Activated naive CD8-positive, alpha-beta T cell treated with anti-CD3 and anti-CD28 coated beads for 36 hours (primary cell): Measurements from ENCODE around the gene OSBP2. TPM values are rescaled to one million over a fixed set of nuclear protein-coding genes. Genes with fewer than 3 reads are reported as not detected.

ENCODE experiments used
- DNase-seq: peaks from one replicate; pipeline ENCODE4 v3.0.0; 2021
- H3K27ac Mint-ChIP-seq: one replicate; pipeline ENCODE4 v1.8.0; 2022; ENCODE audit warnings: mild to moderate bottlenecking, moderate library complexity, mixed read lengths
- H3K27me3 Mint-ChIP-seq: one replicate; pipeline ENCODE4 v1.8.0; 2022; ENCODE audit warnings: mild to moderate bottlenecking, mixed read lengths
- H3K36me3 Mint-ChIP-seq: one replicate; pipeline ENCODE4 v1.8.0; 2021; ENCODE audit warnings: mild to moderate bottlenecking, mixed read lengths
- H3K4me1 Mint-ChIP-seq: one replicate; pipeline ENCODE4 v1.8.0; 2021; ENCODE audit warnings: mixed read lengths
- H3K4me3 Mint-ChIP-seq: one replicate; pipeline ENCODE4 v1.8.0; 2022; ENCODE audit warnings: mild to moderate bottlenecking, moderate library complexity, mixed read lengths
- H3K9me3 Mint-ChIP-seq: one replicate; pipeline ENCODE4 v1.8.0; 2022; ENCODE audit warnings: mixed read lengths
- total RNA-seq, 2 experiments: library from RNA; stranded (reverse); gene quantifications; one replicate each; pipeline ENCODE4 v1.2.3, GENCODE V29; 2021

OSBP2 gene
- total RNA-seq, 2 experiments from 2014 or later = 0.45 to 0.84 TPM

GRCh38 chr22:30944986-30945385, 250.3 kb downstream of the OSBP2 start:
- H3K4me3 Mint-ChIP-seq = no peak overlapping the region
- H3K36me3 Mint-ChIP-seq = peaks cover 53% of the 10 kb centered on the region
- no peak overlapping the region for H3K27ac Mint-ChIP-seq
- H3K4me1 Mint-ChIP-seq = peaks cover 59% of the 10 kb centered on the region
- H3K27me3 Mint-ChIP-seq = no peaks in the 10 kb centered on the region
- no peaks in the 10 kb centered on the region for H3K9me3 Mint-ChIP-seq
- DNase-seq = no peak

GRCh38 chr22:30945653-30946052, 251.0 kb downstream of the OSBP2 start:
- Mint-ChIP-seq H3K4me1 (peaks cover 54% of the 10 kb centered on the region), H3K27me3 (no peaks in the 10 kb centered on the region), H3K4me3 (no peak overlapping the region), H3K36me3 (peaks cover 53% of the 10 kb centered on the region), H3K27ac (peak overlapping the region; percentile 47), H3K9me3 (no peaks in the 10 kb centered on the region)
- no peak for DNase-seq

- no peak overlapping the region for H3K4me3 Mint-ChIP-seq
- H3K27ac Mint-ChIP-seq = peak overlapping the region; percentile 47
- no peaks in the 10 kb centered on the region for H3K27me3 Mint-ChIP-seq
- no peaks in the 10 kb centered on the region for H3K9me3 Mint-ChIP-seq
- no peak for DNase-seq
- H3K4me1 Mint-ChIP-seq = peaks cover 50% of the 10 kb centered on the region
- H3K36me3 Mint-ChIP-seq = peaks cover 53% of the 10 kb centered on the region
These were observed 251.7 kb downstream of the OSBP2 start for GRCh38 chr22:30946354-30946753.

- no peak overlapping the region for H3K27ac Mint-ChIP-seq
These were observed 252.6 kb downstream of the OSBP2 start for GRCh38 chr22:30947173-30947815.

GRCh38 chr22:30947816-30948454, 253.3 kb downstream of the OSBP2 start:
- H3K4me1 Mint-ChIP-seq = peaks cover 54% of the 10 kb centered on the region
- no peak for DNase-seq
- H3K27me3 Mint-ChIP-seq = no peaks in the 10 kb centered on the region
- H3K4me3 Mint-ChIP-seq = no peak overlapping the region
- no peaks in the 10 kb centered on the region for H3K9me3 Mint-ChIP-seq
- H3K36me3 Mint-ChIP-seq = peaks cover 60% of the 10 kb centered on the region
- H3K27ac Mint-ChIP-seq = no peak overlapping the region

More at GRCh38 chr22:30947173-30947815, 252.6 kb downstream of the OSBP2 start:
- peaks cover 53% of the 10 kb centered on the region for H3K36me3 Mint-ChIP-seq
- no peaks in the 10 kb centered on the region for H3K27me3 Mint-ChIP-seq
- no peak overlapping the region for H3K4me3 Mint-ChIP-seq
- no peaks in the 10 kb centered on the region for H3K9me3 Mint-ChIP-seq
- H3K4me1 Mint-ChIP-seq = peaks cover 47% of the 10 kb centered on the region
- DNase-seq = no peak

- DNase-seq = no peak
- H3K27me3 Mint-ChIP-seq = no peaks in the 10 kb centered on the region
- peaks cover 61% of the 10 kb centered on the region for H3K36me3 Mint-ChIP-seq
- no peak overlapping the region for H3K4me3 Mint-ChIP-seq
- H3K4me1 Mint-ChIP-seq = peaks cover 52% of the 10 kb centered on the region
- no peak overlapping the region for H3K27ac Mint-ChIP-seq
- no peaks in the 10 kb centered on the region for H3K9me3 Mint-ChIP-seq
These were observed 254.3 kb downstream of the OSBP2 start for GRCh38 chr22:30948930-30949342.

- Mint-ChIP-seq H3K4me1 (peaks cover 45% of the 10 kb centered on the region), H3K4me3 (no peak overlapping the region), H3K36me3 (peaks cover 56% of the 10 kb centered on the region), H3K27me3 (no peaks in the 10 kb centered on the region), H3K27ac (no peak overlapping the region), H3K9me3 (no peaks in the 10 kb centered on the region)
- no peak for DNase-seq
These were observed 255.4 kb downstream of the OSBP2 start for GRCh38 chr22:30949934-30950660.

- H3K9me3 Mint-ChIP-seq = no peaks in the 10 kb centered on the region
- H3K4me1 Mint-ChIP-seq = peaks cover 56% of the 10 kb centered on the region
- no peaks in the 10 kb centered on the region for H3K27me3 Mint-ChIP-seq
- H3K4me3 Mint-ChIP-seq = no peak overlapping the region
- no peak overlapping the region for H3K27ac Mint-ChIP-seq
- peaks cover 63% of the 10 kb centered on the region for H3K36me3 Mint-ChIP-seq
- DNase-seq = no peak
These were observed 258.5 kb downstream of the OSBP2 start for GRCh38 chr22:30953206-30953605.

- no peaks in the 10 kb centered on the region for H3K9me3 Mint-ChIP-seq
- H3K36me3 Mint-ChIP-seq = peaks cover 54% of the 10 kb centered on the region
- no peaks in the 10 kb centered on the region for H3K27me3 Mint-ChIP-seq
- peak overlapping the region; percentile 48 for H3K27ac Mint-ChIP-seq
- no peak for DNase-seq
- no peak overlapping the region for H3K4me3 Mint-ChIP-seq
- peaks cover 56% of the 10 kb centered on the region for H3K4me1 Mint-ChIP-seq
These were observed 260.5 kb downstream of the OSBP2 start for GRCh38 chr22:30955153-30955552.

Other genes starting within 250 kb of the OSBP2 start
- not detected for gene SEC14L3, start 222.9 kb upstream of the OSBP2 start, total RNA-seq
- not detected for gene SEC14L4, start 189.2 kb upstream of the OSBP2 start, total RNA-seq
- gene SEC14L6, start 148.1 kb upstream of the OSBP2 start, total RNA-seq = not detected
- not detected for gene GAL3ST1, start 120.2 kb upstream of the OSBP2 start, total RNA-seq
- gene PES1, start 103.0 kb upstream of the OSBP2 start, total RNA-seq = 100 to 1,000 TPM; 196 to 199 TPM
- gene TCN2, start 87.7 kb upstream of the OSBP2 start, total RNA-seq = under 1 TPM; 0.48 to 0.64 TPM
- 1 to 10 TPM; 3.2 to 3.6 TPM for gene SLC35E4, start 59.1 kb upstream of the OSBP2 start, total RNA-seq
- gene DUSP18, start 27.0 kb upstream of the OSBP2 start, total RNA-seq = 1 to 10 TPM; 4.8 to 5.6 TPM